AG08396 (cell line): Measurements from ENCODE around the gene GNG12.
"Not testable (repeated sequence)": the region's sequence is repeated elsewhere in the genome, so short reads cannot be mapped to it uniquely, and the experiment has no call there.

Experiments
- DNase-seq: peaks from one replicate; pipeline ENCODE4 v3.0.0; 2012; ENCODE audit warnings: low spot score, mixed read lengths

GNG12 gene

DNA sequence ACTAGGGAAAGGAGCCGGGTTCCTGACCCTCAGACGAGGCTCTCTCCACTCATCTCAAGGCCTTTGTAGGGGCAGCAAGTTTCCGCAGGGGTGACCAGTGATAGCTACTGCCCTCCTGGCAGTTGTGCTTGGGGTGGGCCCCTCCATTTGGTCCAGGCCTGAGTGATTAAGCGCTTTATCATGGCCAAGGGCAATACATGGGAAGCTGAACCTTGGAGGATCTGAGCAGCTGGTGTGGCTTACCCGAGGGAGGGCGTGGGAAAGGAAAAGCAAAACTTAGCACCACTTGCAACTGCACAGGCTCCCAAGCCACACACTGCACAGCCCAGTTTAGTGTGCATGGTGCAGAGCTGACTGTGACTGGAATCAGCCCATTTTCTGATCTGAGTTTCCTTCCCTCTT, 100.5 kb downstream of the GNG12 start:
- DNase-seq = no peak

GRCh38 chr1:67731322-67731721, 101.9 kb downstream of the GNG12 start:
- DNase-seq = no peak

GRCh38 chr1:67730312-67730711, 103.0 kb downstream of the GNG12 start:
- not testable (repeated sequence) for DNase-seq

DNA sequence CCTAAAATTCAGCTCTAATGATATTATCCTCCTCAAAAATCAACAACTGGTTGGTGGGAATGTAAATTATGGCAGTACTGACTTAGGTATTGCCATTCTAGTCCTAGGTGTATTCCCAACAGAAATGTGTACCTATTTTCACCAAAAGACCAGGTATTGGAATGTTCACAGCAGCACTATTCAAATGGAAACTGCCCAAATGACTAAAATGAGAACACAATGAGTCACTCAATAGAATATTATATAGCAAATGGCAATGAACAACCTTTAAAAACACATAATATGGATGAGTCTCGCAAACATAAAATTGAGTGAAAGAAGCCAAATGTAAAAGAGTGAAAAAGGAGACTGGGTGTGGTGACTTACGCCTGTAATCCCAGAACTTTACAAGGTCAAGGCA, 103.4 kb downstream of the GNG12 start:
- DNase-seq = no peak

DNA sequence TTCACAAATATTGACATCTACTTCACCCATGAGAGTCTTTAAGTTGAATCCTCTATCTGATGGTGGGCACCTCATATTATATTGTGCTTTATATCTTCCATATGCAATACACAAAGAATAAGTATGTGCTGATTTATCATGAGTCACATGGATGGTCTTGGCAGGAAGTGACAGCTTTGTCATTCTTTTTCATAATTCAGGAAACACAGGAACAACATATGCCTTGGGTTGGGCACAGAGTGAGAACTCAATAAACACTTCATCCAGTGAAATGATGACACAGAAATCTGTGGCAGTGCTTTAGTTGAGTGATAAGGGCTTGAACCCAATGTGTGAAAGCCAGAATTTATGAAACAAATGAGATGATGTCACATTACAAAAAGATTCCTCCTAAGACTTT, 107.0 kb downstream of the GNG12 start:
- no peak for DNase-seq

GRCh38 chr1:67724928-67725560, 108.2 kb downstream of the GNG12 start:
- DNase-seq = no peak

- no peak for DNase-seq
Measured at GRCh38 chr1:67723620-67724019, 109.6 kb downstream of the GNG12 start.

GRCh38 chr1:67723126-67723525, 110.1 kb downstream of the GNG12 start:
- no peak for DNase-seq

DNA sequence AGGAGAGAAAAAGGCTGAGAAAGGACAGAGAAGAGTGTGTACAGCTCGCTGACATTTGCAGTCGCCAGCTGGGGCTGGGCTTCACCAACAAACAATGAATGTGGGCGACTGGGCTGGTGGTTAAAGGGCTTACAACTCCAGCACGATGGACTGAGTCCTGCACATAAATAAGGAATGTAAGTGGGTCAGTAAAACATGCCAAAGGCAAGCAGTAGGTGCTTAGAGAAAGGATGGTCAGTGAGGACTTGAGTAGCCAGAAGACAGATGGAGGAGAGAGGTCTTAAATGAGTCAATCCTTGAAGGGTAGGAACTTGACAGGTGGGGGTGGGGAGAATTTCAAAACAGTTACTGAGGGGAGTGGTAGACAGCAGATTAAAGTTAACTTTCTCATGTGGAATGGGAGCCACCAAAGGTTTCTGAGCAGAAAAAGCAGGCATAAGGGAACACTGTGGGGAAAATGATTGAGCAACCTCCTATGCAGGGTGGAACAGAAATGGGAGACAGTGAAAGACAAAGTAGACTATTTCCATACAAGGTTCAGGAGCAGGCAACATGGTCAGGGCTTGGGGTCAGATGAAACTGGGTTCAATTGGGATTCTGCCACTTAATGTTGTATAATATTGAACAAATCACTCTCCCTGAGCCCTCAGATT, 110.8 kb downstream of the GNG12 start:
- no peak for DNase-seq

GRCh38 chr1:67721650-67722291, 111.5 kb downstream of the GNG12 start:
- DNase-seq = no peak

DNA sequence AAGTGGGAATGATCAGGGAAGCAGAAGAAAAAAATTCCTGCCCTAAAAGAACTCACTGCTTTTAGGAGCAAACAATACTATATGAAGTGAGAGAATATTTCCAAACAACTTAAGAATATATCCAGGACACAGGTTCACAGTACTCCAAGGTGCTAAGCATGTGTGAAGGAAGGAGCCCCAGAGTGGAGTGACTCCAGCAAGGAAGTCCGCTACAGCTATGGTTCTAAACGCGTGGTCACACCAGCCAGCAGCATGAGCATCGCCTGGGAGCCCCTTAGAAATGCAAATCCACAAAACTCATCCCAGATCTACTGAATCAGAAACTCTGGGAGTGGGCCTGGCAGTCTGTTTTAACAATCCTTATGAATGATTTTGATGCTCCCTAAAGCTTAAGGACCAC, 112.2 kb downstream of the GNG12 start:
- DNase-seq = no peak

DNA sequence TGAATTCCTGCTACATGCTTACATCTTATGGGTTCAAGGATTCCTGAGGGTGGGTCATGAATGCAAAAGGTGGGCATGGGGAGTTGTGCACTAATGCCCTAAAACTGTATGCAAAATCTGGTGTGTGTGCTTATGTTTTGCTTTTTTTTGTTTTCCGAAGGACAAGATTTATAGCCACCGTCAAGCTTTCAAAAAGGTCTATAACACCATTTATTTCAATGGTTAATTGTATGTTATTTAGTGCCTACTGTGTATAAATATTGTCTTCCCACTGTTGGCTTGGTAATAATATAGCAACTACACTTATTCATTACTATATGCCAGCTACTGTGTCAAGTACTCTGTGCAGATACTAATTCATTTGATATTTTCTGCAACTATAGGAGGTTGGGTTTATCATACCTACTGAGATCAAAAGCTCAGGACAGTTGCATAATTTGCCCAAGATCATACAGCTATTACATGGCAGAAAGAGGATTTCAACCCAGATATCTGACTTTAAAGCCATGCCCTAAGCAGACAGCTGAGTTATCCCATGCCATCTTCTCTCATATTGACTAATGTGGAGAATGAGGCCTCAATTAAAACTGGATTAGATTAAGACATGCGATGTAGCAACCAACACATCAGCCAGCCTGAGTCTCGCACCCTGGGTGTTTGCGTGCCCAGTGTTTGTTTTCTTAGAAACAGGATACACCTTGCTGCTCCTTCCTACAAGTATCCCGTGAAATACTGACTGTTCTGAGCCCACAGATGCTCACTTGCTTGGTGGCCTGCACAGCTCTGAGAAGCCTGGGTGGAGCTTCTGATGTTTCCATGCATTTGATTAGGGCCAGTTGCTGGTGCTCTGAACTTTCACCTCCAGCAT, 113.7 kb downstream of the GNG12 start:
- no peak for DNase-seq

DNA sequence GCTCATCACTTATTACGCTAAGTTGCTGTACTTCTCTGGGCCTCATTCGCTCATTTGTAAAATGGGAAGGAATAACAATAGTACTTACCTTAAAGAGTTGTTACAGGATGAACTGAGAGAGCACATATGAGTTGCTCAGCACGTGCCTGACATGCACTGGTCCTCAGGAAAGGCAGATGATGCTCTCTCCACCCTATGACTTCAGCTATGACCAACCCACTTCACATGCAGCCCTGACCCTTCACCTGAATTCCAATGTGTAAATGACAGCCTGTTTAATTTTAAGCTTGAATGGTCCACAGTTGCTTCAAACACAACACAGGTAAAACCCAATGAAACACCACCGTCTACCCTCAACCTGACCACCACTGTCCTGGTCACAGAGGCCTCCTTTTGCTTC, 115.4 kb downstream of the GNG12 start:
- no peak for DNase-seq

GRCh38 chr1:67716800-67717199, 116.5 kb downstream of the GNG12 start:
- DNase-seq = no peak

GRCh38 chr1:67715819-67716218, 117.4 kb downstream of the GNG12 start:
- DNase-seq = no peak

GRCh38 chr1:67713057-67713846, 120.0 kb downstream of the GNG12 start:
- peak; percentile 56 for DNase-seq

DNA sequence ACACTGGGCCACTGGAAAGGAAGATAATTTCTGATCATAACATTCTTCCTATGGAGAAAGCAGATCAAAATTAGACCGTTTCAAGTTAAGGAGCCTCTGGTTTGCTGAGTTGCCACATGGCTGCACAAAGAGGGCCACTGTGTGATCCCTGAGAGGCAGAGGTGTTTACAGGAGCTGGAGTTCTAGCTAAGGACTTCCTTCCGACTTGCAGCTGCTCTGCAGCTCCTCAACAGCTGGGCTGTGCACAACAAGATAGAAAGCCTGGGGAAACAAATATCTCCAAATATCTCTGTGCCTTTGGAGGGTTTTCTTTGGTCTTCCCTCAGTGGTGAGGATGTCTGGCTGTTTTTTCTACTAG, 121.4 kb downstream of the GNG12 start:
- DNase-seq = no peak

DNA sequence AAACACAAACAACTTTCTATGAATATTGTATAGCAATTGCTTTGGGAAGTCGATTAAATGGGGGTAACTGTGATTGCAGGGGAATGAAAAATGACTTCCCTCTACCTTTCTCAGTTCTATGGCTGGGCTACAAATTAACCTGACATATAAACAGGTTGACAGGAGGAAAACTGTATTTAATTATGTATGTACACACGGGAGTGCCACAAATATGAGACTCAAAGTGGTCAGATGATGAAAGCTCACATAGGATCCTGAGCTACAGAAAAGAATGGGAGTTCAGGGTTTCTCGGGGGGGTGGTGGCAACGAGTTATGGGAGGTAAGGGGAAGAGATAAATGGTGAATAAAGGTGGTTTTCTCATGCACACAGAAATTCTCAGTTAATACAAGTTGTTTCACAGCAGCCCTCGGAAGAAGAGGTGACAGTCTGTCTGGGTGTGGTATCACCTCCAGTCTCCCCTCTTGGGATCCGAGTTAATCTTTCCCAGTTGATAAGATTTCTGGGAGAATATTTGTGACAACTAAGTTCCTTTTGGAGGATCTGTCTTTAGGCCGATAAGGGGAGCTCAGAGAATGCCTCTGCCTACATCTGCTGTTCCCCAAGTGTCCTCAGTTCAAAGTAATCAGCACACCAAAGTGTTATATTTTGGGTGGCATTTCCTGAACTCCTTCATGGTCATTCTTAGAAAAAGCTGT, 122.0 kb downstream of the GNG12 start:
- no peak for DNase-seq

GRCh38 chr1:67710417-67710816, 122.8 kb downstream of the GNG12 start:
- DNase-seq = peak; percentile 27

GRCh38 chr1:67708606-67709005, 124.7 kb downstream of the GNG12 start:
- no peak for DNase-seq

GRCh38 chr1:67705735-67706453, 127.4 kb downstream of the GNG12 start:
- DNase-seq = no peak
